Activated effector memory CD4-positive, alpha-beta T cell treated with anti-CD3 and anti-CD28 coated beads, Interleukin-2, amount 50 U/mL, for 16 hours (primary cell): Measurements from ENCODE around the gene LUC7L.
A peak's percentile ranks its signal among the peaks of the same experiment; 100 is the strongest.
"Not testable (repeated sequence)": the region's sequence is repeated elsewhere in the genome, so short reads cannot be mapped to it uniquely, and the experiment has no call there.

ENCODE experiments used
- DNase-seq: peaks from one replicate; pipeline ENCODE4 v3.0.0-alpha.2; 2020

LUC7L gene

GRCh38 chr16:228151-228851, 948 bp downstream of the LUC7L start:
- DNase-seq: no peak

- no peak for DNase-seq
These were observed 9.2 kb downstream of the LUC7L start for GRCh38 chr16:220021-220420.

- no peak for DNase-seq
These were observed 16.2 kb downstream of the LUC7L start for GRCh38 chr16:212999-213398.

- DNase-seq: not testable (repeated sequence)
These were observed 17.5 kb downstream of the LUC7L start for GRCh38 chr16:211631-212180.

GRCh38 chr16:209359-209758, 19.9 kb downstream of the LUC7L start:
- DNase-seq: not testable (repeated sequence)

GRCh38 chr16:204046-204445, 25.2 kb downstream of the LUC7L start:
- DNase-seq: not testable (repeated sequence)

- DNase-seq: no peak
These were observed 26.0 kb downstream of the LUC7L start for GRCh38 chr16:203246-203645.

DNA sequence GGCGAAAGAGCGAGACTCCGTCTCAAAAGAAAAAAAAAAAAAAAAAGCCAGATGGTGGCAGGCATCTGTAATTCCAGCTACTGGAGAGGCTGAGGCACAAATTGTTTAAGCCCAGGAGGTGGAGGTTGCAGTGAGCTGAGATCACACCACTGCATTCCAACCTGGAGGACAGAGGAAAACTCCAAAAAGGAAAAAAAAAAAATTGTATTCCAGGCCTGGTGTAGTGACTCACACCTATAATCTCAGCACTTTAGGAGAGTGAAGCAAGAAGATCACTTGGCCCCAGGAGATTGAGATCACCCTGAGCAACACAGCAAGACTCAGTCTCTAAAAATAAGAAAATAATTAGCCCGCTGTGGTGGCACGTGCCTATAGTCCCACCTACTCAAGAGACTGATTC, 28.9 kb downstream of the LUC7L start:
- no peak for DNase-seq

- DNase-seq: no peak
These were observed 34.7 kb downstream of the LUC7L start for GRCh38 chr16:194516-194915.

DNA sequence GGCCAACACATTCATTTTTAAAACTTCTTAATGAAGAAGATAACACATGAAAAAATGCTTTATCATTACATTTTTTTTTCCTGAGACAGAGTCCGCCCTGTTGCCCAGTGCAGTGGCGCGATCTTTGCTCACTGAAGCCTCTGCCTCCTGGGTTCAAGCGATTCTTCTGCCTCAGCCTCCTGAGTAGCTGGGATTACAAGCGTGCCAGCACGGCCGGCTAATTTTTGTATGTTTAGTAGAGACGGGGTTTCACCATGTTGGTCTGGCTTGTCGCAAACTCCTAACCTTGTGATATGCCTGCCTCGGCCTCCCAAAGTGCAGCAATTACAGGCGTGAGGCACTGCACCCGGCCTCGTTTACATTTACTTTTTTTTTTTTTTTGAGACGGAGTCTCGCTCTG, 35.8 kb downstream of the LUC7L start:
- no peak for DNase-seq

DNA sequence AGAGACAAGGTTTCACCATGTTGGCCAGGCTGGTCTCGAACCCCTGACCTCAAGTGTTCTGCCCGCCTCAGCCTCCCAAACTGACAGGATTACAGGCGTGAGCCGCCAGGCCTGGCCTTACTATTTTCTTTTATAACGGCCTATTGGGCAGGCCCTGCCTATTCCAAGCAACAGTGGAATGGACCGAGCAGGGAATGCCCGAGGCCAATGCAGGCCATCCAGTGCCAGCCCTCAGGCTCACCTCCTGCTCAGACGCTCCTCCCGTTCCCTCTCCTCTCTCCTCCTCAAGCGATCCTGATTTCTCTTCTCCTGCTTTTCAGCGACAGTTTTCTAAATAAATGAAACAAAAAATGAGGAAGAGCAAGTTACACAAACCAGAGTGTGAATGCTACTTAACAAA, 36.6 kb downstream of the LUC7L start:
- DNase-seq: no peak

GRCh38 chr16:191831-192230, 37.4 kb downstream of the LUC7L start:
- no peak for DNase-seq

GRCh38 chr16:189604-190186, 39.6 kb downstream of the LUC7L start:
- no peak for DNase-seq

GRCh38 chr16:188674-189073, 40.6 kb downstream of the LUC7L start:
- peak; percentile 67 for DNase-seq

DNA sequence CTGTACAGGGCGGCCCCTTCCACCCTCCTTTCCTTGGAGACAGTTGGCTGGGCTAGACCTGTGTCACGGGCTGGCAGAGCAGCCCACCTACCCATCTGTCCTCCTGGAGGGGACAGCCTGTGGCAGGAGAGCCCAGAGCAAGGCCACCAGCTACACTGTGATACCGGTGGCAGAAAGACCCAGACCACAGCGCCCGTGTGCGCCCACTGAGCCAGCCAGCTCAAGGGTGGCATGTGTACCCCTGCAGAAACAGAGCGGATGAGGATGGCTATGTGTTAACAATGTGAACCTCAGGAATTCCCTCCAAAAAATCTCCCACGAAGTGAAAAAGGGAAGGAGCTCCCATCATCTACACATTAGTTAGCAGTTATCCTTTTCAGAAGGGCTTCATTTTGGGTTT, 41.9 kb downstream of the LUC7L start:
- no peak for DNase-seq

DNA sequence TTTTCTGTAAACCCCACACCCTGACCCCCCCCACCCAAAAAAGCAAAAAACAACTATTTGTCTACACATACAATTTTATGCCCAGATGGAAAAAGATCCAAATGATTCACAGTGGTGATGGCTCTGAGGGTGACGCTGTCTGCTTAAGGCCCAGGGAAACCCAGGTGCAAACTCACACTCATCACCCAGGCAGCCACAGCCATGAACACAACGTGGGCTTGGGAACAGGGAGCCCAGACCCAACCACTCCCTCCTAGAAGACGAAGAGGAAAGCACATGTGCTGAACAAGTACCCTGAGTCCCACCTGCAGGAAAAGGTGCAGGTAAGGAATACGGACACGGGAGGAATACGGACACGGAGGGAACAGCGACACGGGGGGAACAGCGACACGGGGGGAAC, 43.6 kb downstream of the LUC7L start:
- DNase-seq: no peak

DNA sequence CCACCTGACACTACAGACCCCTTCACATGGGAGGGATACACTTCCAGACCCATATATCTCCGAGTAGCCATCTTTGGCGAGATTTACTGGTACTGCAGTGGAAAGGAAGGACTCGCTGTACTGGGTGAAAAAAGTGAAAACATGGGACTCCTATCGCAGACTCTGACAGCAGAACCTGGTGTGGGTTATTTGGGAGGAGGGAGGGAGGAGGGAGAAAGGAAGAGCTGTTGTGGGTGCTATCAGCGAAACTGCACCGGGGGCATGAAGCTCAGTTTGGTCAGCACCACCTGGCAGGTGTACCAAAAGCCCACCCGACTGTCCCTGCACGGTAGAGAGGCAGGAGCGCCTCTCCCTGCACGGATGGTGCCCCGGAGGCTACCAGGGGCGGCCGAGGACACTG, 44.0 kb downstream of the LUC7L start:
- DNase-seq: no peak

GRCh38 chr16:183005-183404, 46.2 kb downstream of the LUC7L start:
- DNase-seq: no peak

- no peak for DNase-seq
These were observed 47.7 kb downstream of the LUC7L start for GRCh38 chr16:181565-182021.

DNA sequence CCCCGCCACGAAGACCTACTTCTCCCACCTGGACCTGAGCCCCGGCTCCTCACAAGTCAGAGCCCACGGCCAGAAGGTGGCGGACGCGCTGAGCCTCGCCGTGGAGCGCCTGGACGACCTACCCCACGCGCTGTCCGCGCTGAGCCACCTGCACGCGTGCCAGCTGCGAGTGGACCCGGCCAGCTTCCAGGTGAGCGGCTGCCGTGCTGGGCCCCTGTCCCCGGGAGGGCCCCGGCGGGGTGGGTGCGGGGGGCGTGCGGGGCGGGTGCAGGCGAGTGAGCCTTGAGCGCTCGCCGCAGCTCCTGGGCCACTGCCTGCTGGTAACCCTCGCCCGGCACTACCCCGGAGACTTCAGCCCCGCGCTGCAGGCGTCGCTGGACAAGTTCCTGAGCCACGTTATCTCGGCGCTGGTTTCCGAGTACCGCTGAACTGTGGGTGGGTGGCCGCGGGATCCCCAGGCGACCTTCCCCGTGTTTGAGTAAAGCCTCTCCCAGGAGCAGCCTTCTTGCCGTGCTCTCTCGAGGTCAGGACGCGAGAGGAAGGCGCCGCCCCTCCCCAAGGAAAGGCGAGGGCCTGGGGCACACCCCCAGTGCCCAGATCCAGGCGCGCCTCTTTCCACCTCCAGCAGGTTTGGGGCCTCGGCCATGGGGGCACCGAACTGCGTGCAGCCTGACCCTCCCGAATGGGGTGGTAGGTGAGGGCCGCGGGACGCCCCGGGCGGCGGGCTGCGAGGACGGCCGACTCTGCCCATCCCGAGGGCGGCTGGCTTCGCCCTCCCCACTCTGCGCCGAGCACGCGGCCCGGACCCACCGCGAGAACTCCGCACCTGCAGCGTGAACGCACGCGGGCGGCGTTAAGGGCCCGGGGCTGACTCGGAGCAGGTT, 48.3 kb downstream of the LUC7L start:
- DNase-seq: peak; percentile 94

- DNase-seq: peak; percentile 73
These were observed 49.1 kb downstream of the LUC7L start, which contains the start of gene HBQ1 for GRCh38 chr16:180101-180675. Gene HBQ1 (plus strand): TSS chr16:180459. CDS start chr16:180487, 28 bp downstream.

DNA sequence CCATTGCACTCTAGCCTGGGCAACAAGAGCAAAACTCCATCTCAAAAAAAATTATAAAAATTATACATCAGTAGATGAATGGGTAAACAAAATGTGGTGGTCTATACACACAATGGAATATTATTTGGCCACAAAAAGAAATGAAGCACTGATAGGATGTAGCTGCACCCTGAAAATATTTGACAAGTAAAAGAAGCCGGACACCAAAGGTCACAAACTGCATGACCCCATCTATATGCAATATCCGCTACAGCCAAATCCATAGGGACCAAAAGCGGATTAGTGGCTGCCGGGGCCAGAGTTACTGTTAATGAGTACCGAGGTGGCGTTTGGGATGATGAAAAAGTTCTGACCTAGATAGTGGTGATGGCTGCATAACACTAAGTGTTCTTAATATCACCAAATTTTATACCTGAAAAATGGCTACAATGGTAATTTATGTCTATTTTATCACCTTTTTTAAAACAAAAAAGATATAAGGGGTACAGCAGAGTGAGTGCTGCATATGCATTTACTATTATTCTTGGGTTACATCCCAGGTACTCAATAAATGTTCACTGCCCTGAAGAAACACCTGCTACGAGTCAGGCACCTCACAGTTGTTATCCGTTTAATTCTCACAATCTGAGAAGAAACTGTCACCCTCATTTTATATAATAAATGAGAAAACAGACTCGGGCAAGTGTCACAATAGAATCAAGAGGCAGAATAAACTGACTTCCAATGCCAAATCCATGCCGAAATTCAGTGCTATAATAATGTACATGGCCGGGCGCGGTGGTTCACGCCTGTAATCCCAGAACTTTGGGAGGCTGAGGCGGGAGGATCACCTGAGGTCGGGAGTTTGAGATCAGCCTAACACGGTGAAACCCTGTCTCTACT, 49.8 kb downstream of the LUC7L start:
- no peak for DNase-seq
